Neural crest cell (in vitro differentiated cells): Measurements from ENCODE around the gene IL18RAP. TPM values are rescaled to one million over a fixed set of nuclear protein-coding genes. Genes with fewer than 3 reads are reported as not detected.

ENCODE experiments used
- DNase-seq: peaks from one replicate; pipeline ENCODE4 v3.0.0; 2021; ENCODE audit warnings: low read depth, mixed read lengths, low spot score
- H3K27ac Mint-ChIP-seq: one replicate; pipeline ENCODE4 v1.8.0; 2021; ENCODE audit warnings: mild to moderate bottlenecking, mixed read lengths; ENCODE audit not compliant: unreplicated experiment
- H3K27me3 Mint-ChIP-seq: 2 replicates; pipeline ENCODE4 v1.8.0; 2021; ENCODE audit warnings: low read depth, mild to moderate bottlenecking, mixed read lengths
- H3K36me3 Mint-ChIP-seq: 2 replicates; pipeline ENCODE4 v1.8.0; 2021; ENCODE audit warnings: low read depth, mild to moderate bottlenecking, mixed read lengths
- H3K4me1 Mint-ChIP-seq: 2 replicates; pipeline ENCODE4 v1.8.0; 2021; ENCODE audit warnings: mixed read lengths
- H3K4me3 Mint-ChIP-seq: one replicate; pipeline ENCODE4 v1.8.0; 2021; ENCODE audit warnings: mild to moderate bottlenecking, mixed read lengths
- H3K9me3 Mint-ChIP-seq: 2 replicates; pipeline ENCODE4 v1.8.0; 2021; ENCODE audit warnings: mixed read lengths
- total RNA-seq: library from RNA; stranded (reverse); gene quantifications from 2 replicates; pipeline ENCODE4 v1.2.1, GENCODE V29; 2021
- TF ChIP-seq, protein P1 (sequence below): fragments of 200-600 bp; sonication (generic); conservative IDR thresholded peaks from 2 replicates; pipeline ENCODE4 v1.5.0; 2021; ENCODE audit warnings: antibody characterized with exemption, mild to moderate bottlenecking

Gene IL18RAP
- total RNA-seq, 1 donor from 2014 or later: not detected

GRCh38 chr2:102410952-102411351, 12.0 kb upstream of the IL18RAP start:
- Mint-ChIP-seq H3K36me3 (peaks cover 2% of the 10 kb centered on the region), H3K27me3 (peaks cover 2% of the 10 kb centered on the region), H3K4me3 (no peak overlapping the region), H3K27ac (no peak overlapping the region), H3K9me3 (peaks cover 7% of the 10 kb centered on the region), H3K4me1 (no peaks in the 10 kb centered on the region)
- no peak for DNase-seq
- TF ChIP-seq, protein P1, sequence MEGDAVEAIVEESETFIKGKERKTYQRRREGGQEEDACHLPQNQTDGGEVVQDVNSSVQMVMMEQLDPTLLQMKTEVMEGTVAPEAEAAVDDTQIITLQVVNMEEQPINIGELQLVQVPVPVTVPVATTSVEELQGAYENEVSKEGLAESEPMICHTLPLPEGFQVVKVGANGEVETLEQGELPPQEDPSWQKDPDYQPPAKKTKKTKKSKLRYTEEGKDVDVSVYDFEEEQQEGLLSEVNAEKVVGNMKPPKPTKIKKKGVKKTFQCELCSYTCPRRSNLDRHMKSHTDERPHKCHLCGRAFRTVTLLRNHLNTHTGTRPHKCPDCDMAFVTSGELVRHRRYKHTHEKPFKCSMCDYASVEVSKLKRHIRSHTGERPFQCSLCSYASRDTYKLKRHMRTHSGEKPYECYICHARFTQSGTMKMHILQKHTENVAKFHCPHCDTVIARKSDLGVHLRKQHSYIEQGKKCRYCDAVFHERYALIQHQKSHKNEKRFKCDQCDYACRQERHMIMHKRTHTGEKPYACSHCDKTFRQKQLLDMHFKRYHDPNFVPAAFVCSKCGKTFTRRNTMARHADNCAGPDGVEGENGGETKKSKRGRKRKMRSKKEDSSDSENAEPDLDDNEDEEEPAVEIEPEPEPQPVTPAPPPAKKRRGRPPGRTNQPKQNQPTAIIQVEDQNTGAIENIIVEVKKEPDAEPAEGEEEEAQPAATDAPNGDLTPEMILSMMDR: no peak

DNA sequence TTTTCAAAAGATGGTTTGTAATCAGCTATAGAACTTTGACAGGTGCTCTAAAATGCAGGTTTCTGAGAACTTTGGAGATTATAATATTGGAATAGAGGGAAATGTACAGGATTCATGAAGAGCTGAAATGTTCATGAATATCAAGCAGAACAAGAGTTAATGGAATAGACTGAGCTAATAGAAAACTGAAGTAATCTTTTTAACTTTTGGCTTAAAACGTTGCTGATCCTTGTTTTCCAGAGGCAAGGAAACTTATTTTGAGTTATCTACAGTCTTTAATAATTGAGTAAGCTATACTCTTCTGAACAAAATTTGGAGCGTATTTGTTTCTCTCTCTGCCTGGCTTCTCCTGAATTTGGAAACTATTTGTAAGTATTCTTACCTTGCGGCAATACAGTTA, 10.8 kb upstream of the IL18RAP start:
- H3K9me3 Mint-ChIP-seq: peaks cover 7% of the 10 kb centered on the region
- no peaks in the 10 kb centered on the region for H3K4me1 Mint-ChIP-seq

DNA sequence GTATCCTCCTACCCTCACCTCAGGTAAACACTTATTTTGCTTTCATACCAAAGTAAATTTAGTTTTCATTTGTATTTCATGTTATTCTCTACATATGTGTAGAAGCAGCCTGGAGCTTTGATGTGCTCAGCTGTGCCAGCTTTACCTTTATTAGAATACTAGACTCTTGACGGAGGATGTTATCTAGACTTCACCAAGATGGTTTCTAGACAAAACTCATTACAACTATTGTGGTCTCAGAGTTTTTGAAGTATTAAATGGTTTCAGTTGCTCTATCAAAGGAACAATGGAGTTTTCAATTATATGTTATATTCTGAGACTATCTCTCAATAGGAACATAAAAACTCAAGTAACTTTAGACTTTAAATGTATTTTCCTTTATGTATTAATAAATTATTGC, 5.0 kb upstream of the IL18RAP start:
- Mint-ChIP-seq H3K36me3 (no peaks in the 10 kb centered on the region), H3K4me3 (no peak overlapping the region), H3K27me3 (peaks cover 33% of the 10 kb centered on the region), H3K27ac (no peak overlapping the region), H3K4me1 (no peaks in the 10 kb centered on the region), H3K9me3 (peaks cover 3% of the 10 kb centered on the region)
- TF ChIP-seq, protein P1: no peak
- DNase-seq: no peak

More for the DNA sequence above, 10.8 kb upstream of the IL18RAP start:
- H3K27me3 Mint-ChIP-seq: peaks cover 2% of the 10 kb centered on the region
- DNase-seq: no peak
- no peak overlapping the region for H3K4me3 Mint-ChIP-seq
- TF ChIP-seq, protein P1: no peak
- H3K36me3 Mint-ChIP-seq: peaks cover 2% of the 10 kb centered on the region
- H3K27ac Mint-ChIP-seq: no peak overlapping the region

DNA sequence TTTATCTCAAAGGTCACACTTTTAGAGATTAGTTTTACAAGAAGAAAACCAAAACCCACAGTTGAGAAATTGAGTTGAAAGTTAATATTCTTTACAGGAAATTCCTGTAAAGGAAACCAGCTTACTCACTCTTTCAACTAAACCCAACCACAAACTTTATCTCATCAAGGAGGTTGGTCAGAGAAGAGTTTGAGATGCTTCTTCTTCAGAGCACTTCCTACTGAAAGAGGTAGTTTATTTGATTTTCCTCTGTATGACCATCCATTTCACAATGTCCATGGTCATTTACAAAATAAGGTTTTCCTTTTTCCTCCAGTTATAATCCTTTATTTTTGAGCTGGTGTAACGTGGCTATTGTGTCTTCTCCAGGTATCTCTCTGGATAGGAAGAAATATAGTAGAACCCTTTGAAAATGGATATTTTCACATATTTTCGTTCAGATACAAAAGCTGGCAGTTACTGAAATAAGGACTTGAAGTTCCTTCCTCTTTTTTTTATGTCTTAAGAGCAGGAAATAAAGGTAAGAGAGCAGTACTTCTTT, 4.5 kb upstream of the IL18RAP start:
- no peak for DNase-seq
- H3K4me1 Mint-ChIP-seq: no peaks in the 10 kb centered on the region
- H3K4me3 Mint-ChIP-seq: no peak overlapping the region
- H3K27me3 Mint-ChIP-seq: peaks cover 38% of the 10 kb centered on the region
- H3K36me3 Mint-ChIP-seq: no peaks in the 10 kb centered on the region
- peaks cover 3% of the 10 kb centered on the region for H3K9me3 Mint-ChIP-seq
- TF ChIP-seq, protein P1: no peak
- no peak overlapping the region for H3K27ac Mint-ChIP-seq

GRCh38 chr2:102420290-102420689, 2.7 kb upstream of the IL18RAP start:
- H3K4me3 Mint-ChIP-seq: no peak overlapping the region
- TF ChIP-seq, protein P1: no peak
- H3K9me3 Mint-ChIP-seq: no peaks in the 10 kb centered on the region
- no peak for DNase-seq
- H3K27ac Mint-ChIP-seq: no peak overlapping the region
- H3K36me3 Mint-ChIP-seq: no peaks in the 10 kb centered on the region
- no peaks in the 10 kb centered on the region for H3K4me1 Mint-ChIP-seq
- H3K27me3 Mint-ChIP-seq: peaks cover 49% of the 10 kb centered on the region
